ENCODE results near the gene GRIA4.

The GRIA4 gene

GRCh38 chr11:105734426-105734825, 124.6 kb downstream of the GRIA4 start:
- H3K4me3 ChIP-seq (ENCODE audit: low read depth, low read length): no peak overlapping the region
- TF ChIP-seq, protein P1, sequence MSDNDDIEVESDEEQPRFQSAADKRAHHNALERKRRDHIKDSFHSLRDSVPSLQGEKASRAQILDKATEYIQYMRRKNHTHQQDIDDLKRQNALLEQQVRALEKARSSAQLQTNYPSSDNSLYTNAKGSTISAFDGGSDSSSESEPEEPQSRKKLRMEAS (IDR thresholded peaks at IDR 0.05; ENCODE audit: low read depth, low read length): no peak
- TF ChIP-seq CTCF (IDR thresholded peaks at IDR 0.05; ENCODE audit: low read depth, low read length) (no peak), MYC (IDR thresholded peaks at IDR 0.05; ENCODE audit: low read depth, low read length) (no peak), POLR2A (IDR thresholded peaks at IDR 0.05; ENCODE audit: extremely low read depth, insufficient read length) (no peak)
- DNase-seq (ENCODE audit: low read depth): no peak

DNA sequence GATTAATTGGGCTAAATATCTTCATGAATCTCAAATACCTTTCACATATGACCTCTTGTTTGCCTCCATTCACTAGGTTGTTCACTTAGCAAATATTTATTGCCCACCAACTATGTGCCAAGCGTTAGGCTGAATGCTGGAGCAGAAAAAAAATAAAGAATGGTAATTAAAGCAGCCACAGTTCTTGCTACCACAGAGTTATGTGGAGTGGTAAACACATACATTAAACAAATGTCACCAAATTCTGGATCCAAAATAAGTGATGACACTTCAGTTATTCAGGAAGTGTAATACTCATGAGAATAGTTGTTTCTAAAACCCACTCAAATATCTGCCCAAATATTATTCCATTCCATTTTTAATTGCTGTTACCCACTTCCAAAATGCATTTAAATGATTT, 128.4 kb downstream of the GRIA4 start:
- TF ChIP-seq, protein P1 (IDR thresholded peaks at IDR 0.05; ENCODE audit: low read depth, low read length): no peak
- TF ChIP-seq MYC (IDR thresholded peaks at IDR 0.05; ENCODE audit: low read depth, low read length) (no peak), POLR2A (IDR thresholded peaks at IDR 0.05; ENCODE audit: extremely low read depth, insufficient read length) (no peak), CTCF (IDR thresholded peaks at IDR 0.05; ENCODE audit: low read depth, low read length) (no peak)
- DNase-seq (ENCODE audit: low read depth): no peak
- no peak overlapping the region for H3K4me3 ChIP-seq (ENCODE audit: low read depth, low read length)

- no peak for DNase-seq (ENCODE audit: low read depth)
- no peak overlapping the region for H3K4me3 ChIP-seq (ENCODE audit: low read depth, low read length)
- TF ChIP-seq MYC (IDR thresholded peaks at IDR 0.05; ENCODE audit: low read depth, low read length) (no peak), POLR2A (IDR thresholded peaks at IDR 0.05; ENCODE audit: extremely low read depth, insufficient read length) (no peak), CTCF (IDR thresholded peaks at IDR 0.05; ENCODE audit: low read depth, low read length) (no peak)
- TF ChIP-seq, protein P1 (IDR thresholded peaks at IDR 0.05; ENCODE audit: low read depth, low read length): no peak
These were observed 129.3 kb downstream of the GRIA4 start for GRCh38 chr11:105738986-105739795.

DNA sequence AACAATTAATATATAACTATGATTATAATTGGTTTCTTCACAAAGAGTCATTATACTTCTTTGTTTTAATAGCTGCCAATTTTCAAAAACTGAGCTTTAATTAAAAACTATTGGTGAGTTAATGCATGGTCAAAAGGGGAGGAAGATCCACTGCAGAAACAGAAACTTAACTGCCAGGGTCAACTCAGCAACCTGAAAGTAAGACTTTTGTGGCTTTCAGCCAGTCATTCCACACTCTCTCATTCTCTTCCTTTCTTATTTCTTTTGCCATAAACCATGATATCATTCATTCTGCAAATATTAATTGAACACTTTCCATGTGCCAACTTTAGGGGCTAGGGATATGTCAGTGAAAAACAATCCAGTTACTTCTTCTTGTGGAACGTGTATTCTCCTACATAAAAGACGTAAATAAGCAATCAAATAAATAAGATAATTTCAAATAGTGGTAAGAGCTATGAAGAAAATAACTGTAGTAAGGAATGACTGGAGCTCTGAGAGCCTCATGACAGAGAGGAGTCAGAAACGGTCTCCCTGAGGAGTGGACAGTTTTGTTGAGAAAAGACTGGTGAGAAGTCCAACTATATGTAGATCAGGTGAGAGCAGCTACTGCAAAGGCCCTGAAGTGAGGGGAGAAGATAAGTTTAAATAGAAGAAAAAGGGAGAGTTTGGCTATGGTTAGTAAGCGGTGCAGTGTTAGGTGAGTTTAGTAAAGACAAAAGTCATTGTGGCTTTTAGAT, 130.5 kb downstream of the GRIA4 start:
- TF ChIP-seq POLR2A (IDR thresholded peaks at IDR 0.05; ENCODE audit: extremely low read depth, insufficient read length) (no peak), MYC (IDR thresholded peaks at IDR 0.05; ENCODE audit: low read depth, low read length) (no peak), CTCF (IDR thresholded peaks at IDR 0.05; ENCODE audit: low read depth, low read length) (no peak)
- TF ChIP-seq, protein P1 (IDR thresholded peaks at IDR 0.05; ENCODE audit: low read depth, low read length): no peak
- no peak for DNase-seq (ENCODE audit: low read depth)

DNA sequence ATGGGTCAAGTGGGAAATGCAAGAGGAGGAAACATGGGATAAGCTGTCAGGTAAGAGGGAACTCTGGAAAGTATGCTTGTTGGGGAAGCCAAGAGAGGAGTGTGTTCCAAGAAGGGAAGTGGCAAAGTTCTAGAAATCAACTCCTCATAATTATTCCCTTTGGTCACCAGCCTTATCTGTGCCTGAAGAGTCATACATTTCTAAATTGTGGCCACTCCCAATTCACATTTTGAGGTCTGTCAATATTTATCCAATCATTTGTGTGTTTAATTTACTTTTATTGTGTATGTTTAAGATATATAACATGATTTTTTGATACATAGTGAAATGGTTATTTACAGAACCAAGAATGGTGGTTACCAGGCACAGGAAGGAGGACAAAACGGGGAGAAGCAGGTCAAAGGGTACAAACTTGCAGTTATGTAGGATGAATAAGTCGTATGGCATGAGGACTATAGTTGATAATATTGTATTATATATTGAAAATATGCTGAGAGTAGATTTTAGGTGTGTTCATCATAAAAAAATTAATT, 131.7 kb downstream of the GRIA4 start:
- no peak for DNase-seq (ENCODE audit: low read depth)
- no peak overlapping the region for H3K4me3 ChIP-seq (ENCODE audit: low read depth, low read length)
- TF ChIP-seq POLR2A (IDR thresholded peaks at IDR 0.05; ENCODE audit: extremely low read depth, insufficient read length): no peak
- TF ChIP-seq, protein P1 (IDR thresholded peaks at IDR 0.05; ENCODE audit: low read depth, low read length): no peak
- no peak for TF ChIP-seq CTCF (IDR thresholded peaks at IDR 0.05; ENCODE audit: low read depth, low read length)

More for the DNA sequence above, 130.5 kb downstream of the GRIA4 start:
- H3K4me3 ChIP-seq (ENCODE audit: low read depth, low read length): no peak overlapping the region

Data from NB4 (cell line).